Fibroblast of skin of scalp (primary cell): ENCODE measurements around the gene PSTPIP1.

Experiments used
- DNase-seq: peaks from one replicate; pipeline ENCODE4 v3.0.0-alpha.2; 2013

The PSTPIP1 gene

GRCh38 chr15:76999996-77000395 lies 5.1 kb downstream of the PSTPIP1 start:
- no peak for DNase-seq

- DNase-seq, result no peak
Measured at GRCh38 chr15:77001351-77001750, 6.4 kb downstream of the PSTPIP1 start.

GRCh38 chr15:77001966-77002365 lies 7.0 kb downstream of the PSTPIP1 start:
- no peak for DNase-seq

DNA sequence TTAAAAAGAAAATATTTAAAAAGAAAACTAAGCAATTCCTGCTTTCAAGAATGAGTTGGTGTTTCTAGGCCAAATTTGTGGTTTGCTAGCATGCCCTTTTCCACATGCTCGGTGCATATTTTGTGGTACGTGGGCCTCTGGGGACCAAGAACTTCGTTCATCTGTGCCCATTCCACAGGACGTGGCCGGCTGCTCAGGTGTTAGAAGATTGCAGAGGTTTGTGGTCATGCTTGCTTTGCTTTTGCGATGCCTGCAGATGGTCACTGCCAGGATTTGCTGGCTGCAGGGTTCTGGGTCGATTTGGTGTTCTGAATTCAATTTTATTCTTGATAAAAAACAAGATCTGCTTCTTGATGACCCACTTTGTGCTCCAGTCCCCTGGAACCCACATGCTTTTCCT lies 7.5 kb downstream of the PSTPIP1 start:
- DNase-seq, result no peak

DNA sequence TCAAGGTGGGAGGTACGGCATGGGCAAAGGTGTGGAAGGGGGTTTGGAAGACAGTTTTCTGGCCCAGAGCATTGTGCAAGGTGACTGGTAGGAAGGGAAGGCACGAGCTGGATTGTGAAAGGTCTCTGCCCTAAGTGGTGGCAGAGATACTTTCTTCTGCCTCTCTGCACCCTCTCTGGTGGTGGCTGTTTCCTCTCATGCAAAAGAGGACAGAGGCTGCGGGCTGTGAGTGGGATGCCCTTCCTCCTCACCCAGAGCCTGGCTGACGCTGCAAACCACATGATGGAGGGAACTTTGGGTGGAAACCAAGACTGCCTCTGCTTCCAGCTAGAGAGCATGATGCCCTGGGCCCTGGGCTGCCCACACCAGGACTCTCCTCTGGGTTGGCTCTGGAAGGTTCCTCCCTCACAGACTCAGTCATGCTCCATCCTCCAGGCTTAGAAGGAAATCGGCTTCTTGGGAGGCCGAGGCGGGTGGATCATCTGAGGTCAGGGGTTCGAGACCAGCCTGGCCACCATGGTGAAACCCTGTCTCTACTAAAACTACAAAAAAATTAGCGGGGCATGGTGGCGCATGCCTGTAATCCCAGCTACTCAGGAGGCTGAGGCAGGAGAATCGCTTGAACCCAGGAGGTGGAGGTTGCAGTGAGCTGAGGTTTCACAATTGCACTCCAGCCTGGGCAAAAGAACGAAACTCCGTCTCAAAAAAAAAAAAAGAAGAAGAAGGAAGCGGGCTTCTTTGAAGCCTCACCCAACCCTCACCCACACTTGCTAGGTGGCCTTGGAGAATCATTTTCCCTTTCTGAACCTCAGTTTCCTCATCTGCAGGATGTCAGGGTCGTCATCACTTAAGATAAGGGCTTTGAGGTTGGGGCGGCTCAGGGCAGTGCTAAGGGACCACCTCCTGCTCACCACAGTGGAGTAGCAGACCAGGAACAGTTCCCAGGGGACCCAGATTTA lies 8.3 kb downstream of the PSTPIP1 start:
- DNase-seq, result no peak

GRCh38 chr15:77004189-77004588 lies 9.3 kb downstream of the PSTPIP1 start:
- DNase-seq, result no peak

GRCh38 chr15:77009176-77009575 lies 14.2 kb downstream of the PSTPIP1 start:
- no peak for DNase-seq

DNA sequence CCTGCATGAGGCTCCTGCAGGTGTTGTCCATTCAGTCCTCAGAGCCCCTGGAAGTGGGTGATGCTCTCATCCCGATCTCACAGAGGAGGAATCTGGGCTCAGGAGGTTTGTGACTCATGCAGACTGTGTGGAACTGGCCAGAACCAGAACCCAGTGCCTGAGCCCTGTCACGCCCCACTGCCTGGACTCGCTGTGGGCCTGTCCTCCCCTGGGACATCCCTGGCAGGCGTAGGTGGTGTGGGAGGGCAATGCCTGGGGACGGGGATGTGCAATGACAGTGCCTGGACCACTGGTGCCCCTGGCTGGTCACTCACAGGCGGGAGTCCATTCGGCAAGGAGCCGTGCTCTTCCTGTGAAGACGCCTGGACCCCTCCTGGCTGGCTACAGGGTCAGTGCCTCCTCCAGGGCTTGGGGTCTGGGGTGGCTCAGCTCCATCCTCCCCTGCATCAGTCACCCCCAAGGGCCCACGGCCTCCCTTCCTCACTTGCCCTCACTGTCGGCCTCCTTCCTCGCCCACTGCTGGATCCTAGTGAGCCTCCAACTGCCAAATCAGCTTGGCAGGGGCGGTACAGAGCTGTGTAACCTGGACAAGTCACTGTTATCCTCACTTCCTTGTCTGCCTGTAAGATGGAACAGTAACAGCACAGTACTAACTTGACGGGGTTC lies 14.9 kb downstream of the PSTPIP1 start:
- no peak for DNase-seq

- no peak for DNase-seq
Measured at GRCh38 chr15:77010312-77010686, 15.4 kb downstream of the PSTPIP1 start.

- no peak for DNase-seq
Measured at GRCh38 chr15:77010857-77011256, 15.9 kb downstream of the PSTPIP1 start.

DNA sequence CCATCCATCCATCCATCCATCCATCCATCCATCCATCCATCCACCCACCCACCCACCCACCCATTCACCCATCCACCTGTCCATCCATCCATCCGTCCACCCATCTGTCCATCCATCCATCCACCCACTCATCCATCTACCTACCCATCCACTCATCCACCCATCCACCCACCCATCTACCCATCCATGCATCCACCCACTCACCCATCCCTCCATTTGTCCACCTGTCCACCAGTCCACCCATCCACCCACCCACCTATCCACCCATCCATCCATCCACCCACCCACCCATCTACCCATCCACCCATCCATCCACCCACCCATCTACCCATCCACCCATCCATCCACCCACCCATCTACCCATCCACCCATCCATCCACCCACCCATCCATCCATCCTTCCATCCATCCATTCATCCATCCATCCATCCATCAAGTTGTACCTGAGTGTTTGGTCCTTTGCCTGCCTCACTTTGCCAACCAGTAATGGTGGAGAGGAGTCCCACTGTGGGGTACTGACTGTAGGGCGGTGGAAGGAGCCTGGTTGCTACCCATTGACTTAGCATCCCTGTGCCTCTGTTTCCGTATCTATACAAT lies 17.3 kb downstream of the PSTPIP1 start:
- no peak for DNase-seq

DNA sequence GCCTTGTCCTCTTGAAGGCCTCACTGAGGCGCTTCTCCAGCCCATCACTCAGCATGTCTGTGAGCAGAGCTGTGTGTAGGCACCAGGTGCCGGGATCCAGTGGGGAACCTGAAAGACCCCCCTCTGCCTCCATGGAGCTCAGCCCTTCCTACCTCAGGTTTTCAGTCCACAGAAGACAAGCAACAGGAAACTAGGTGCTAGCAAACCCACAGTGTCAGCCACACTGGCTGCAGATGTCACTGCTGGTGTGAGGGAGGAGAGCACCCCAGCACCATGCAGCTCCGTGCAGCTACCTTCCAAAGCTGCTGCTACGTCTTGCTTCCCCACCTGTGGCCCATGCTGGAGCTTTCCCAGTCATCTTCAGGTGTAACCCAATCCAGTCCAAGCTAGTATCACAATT lies 17.9 kb downstream of the PSTPIP1 start:
- DNase-seq, result no peak

- no peak for DNase-seq
Measured at GRCh38 chr15:77013776-77014131, 18.8 kb downstream of the PSTPIP1 start.

- no peak for DNase-seq
Measured at GRCh38 chr15:77014132-77015081, 19.5 kb downstream of the PSTPIP1 start.

DNA sequence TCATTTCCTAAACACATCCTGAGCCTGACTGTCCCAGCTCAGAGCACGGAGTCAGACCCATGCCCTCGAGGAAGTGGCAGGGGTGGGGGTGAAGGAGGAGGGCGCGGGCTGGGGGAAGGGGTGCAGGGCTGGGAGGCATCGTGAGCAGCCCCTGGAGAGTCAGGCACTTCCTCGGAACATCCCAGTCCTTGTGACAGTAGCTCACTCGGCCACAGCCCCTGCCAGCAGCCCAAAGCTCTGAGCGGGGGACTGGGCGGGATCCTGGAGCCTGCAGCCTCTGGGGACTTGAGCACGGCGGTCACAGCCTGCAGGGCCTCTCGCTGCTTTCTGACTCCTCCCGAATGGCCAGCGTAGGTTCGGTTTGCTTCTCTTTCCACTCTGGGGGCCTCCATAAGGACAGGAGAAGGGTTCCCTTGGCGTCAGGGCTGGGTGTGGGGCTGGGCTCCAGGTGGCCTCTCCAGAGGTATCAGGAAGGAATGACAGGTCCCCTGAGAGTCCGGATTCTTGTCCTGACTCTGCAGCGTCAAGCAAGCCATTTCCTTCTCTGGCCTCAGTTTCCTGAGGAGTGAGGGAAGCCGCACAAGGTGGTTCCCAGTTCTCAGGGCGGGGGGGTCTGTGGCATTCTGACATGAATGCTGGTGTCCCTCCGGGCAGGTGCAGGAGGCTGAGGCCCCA lies 20.9 kb downstream of the PSTPIP1 start:
- DNase-seq, result no peak

DNA sequence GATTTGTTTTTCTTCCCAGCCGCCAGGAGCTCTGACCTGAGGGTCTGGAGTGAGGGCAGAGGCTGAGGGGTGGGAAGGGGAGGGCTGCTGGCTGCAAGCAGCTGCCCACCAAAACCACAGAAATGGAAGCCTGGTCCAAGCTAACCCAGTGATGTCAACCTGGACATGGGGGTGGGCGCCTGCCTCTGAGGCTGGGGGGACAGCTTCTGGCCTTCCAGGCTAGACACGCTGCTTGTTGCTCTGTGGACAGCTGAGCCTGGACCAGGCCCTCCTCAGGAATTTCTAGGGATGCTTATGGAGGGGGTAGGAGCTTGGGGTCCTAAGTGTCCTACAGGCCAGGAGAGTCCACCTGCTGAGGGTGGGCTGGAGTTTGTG lies 21.4 kb downstream of the PSTPIP1 start:
- DNase-seq, result no peak

DNA sequence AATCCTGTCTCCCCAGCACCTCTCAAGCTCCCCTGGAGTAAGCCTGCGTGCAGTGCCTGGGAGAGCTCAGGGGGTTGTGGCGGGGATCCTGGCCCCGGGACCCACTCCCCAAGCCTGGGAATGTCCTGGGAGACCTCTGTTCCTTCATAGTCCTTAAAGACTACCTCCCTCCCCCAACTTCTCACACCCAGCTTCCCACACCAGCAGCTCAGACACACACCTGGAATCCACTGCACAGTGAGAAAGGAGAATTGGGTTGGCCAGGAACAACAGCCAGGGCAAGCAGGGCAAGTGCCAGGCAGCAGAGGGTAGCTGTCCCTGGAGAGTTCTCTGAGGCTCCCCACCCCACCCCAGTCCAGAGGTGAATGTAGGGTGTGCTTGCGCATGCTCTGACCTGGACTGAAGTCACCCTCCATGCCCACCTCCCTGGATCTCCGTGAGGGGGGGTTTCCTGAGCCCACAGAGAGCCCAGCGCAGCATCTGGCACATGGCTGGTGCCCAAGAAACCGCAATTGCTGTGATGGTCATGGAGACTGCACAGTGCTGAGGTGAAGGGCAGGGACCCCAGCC lies 22.2 kb downstream of the PSTPIP1 start:
- DNase-seq, result no peak

DNA sequence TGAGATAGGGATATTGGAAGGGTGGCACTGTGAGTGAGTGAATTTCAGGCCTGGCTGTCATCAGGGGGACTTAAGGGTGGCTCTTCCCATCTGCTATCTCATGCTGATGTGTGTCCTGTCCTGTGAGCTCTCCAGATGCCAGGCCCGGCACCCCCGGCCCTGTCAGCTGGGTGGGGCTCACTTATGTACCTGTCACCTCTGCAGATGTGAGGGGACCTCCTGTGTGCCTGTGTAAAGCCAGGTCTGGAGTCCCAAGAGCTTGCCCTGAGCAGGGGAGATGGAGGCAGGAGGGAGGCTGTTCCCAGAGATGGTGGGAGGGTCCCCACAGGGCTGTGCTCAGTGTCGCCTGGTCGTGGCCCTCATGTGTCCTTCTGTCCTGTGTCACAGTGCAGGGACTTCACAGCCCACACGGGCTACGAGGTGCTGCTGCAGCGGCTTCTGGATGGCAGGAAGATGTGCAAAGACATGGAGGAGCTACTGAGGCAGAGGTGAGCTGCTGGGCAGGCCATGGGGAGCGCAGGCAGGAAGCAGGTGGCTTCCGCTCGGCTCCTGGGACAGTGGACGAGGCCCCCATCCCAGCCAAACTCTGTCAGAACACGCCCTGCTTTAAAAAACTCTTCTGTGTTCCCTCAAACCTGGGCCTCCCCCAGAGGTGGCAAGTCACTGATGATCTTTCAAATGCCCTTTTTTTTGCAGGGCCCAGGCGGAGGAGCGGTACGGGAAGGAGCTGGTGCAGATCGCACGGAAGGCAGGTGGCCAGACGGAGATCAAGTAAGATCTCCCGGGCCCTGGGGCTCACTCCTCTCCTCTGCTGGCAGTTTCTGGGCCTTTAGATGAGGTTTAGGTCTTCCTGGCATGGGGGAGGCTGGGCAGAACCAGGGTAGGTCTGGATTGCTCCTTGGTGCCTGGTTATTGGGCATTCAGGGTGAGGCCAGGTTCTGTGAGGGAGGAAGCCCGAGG lies 23.1 kb downstream of the PSTPIP1 start:
- no peak for DNase-seq

DNA sequence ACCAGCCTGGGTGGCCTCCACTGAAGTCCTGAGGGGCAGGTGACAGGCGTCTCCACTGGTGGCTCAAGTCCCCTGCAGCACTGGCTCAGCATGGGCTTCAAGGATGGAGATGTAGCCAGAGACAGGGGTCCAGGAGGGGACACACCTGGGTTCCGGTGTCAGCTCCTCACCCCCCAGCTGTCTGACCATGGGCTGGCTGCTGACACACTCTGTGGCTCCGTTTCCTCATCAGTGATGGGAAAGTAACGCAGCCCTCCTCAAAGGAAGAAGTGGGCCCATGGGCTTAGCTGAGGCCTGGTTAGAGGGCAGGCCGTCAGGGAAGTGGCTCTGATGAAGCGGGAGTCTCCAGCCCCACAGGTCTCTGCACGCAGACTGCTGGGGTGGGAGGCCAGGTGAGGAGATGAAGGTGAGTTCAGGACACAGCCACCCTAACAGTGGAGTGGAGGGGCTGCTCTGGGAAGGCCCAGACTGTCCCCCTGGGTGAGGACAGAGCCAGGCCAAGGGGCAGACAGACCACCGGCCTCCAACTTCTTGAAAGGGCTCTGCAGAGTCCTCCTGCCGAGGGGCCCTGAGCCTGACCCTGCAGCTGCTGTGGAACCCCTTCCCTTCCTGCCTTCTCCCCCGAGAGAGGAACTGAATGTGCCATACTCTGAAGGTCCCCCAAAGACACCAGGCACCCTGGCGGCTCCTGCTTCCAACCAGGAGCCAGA lies 24.0 kb downstream of the PSTPIP1 start:
- no peak for DNase-seq
